Keratinocyte (primary cell): ENCODE data around the gene ELOVL7. TPM values are rescaled to one million over a fixed set of nuclear protein-coding genes. Genes with fewer than 3 reads are reported as not detected.
A peak's percentile ranks its signal among the peaks of the same experiment; 100 is the strongest.

Source experiments
- DNase-seq: peaks from one replicate; pipeline ENCODE4 v3.0.0-alpha.2; 2011; ENCODE audit warnings: low read depth, missing footprints, low spot score
- FAIRE-seq: peaks from 2 replicates; lab custom pipeline; 2011; peaks lifted over from hg19 to GRCh38; lab: Jason Lieb, UNC
- H2AFZ ChIP-seq: 2 replicates; pipeline ENCODE4 v1.6.0; 2012; ENCODE audit warnings: low read length, control low read depth, inconsistent platforms; ENCODE audit not compliant: control insufficient read depth
- H3K27ac ChIP-seq: 2 replicates; pipeline ENCODE4 v1.5.1; 2011; ENCODE audit warnings: low read length; ENCODE audit not compliant: control insufficient read depth, insufficient read depth
- H3K27me3 ChIP-seq: 3 replicates; pipeline ENCODE4 v1.6.0; 2011; ENCODE audit warnings: low read length; ENCODE audit not compliant: control insufficient read depth, insufficient read depth; ENCODE audit errors: extremely low read depth
- H3K36me3 ChIP-seq, 2 experiments: 2 replicates in 1 of 2; 3 replicates in 1 of 2; pipeline ENCODE4 v1.5.1; 2011; ENCODE audit warnings: low read length in 2 of 2, mild to moderate bottlenecking in 1 of 2; ENCODE audit not compliant: control insufficient read depth in 2 of 2, insufficient read depth in 2 of 2; ENCODE audit errors: extremely low read depth in 1 of 2
- H3K4me1 ChIP-seq: 3 replicates; pipeline ENCODE4 v1.5.1; 2011; ENCODE audit warnings: low read length; ENCODE audit not compliant: control insufficient read depth, insufficient read depth; ENCODE audit errors: extremely low read depth
- H3K4me2 ChIP-seq: 3 replicates; pipeline ENCODE4 v1.6.0; 2011; ENCODE audit warnings: low read depth, low read length; ENCODE audit not compliant: control insufficient read depth, insufficient read depth; ENCODE audit errors: extremely low read depth
- H3K4me3 ChIP-seq, 3 experiments: fragments of 200-600 bp in 1 of 3; sonication (generic) in 1 of 3; 2 replicates in 2 of 3; 3 replicates in 1 of 3; pipeline ENCODE4 v1.5.1; 2011 to 2016; ENCODE audit warnings: low read length in 3 of 3, mild to moderate bottlenecking in 3 of 3, control low read depth in 2 of 3, inconsistent platforms in 1 of 3, low read depth in 1 of 3, mixed read lengths in 1 of 3, mixed run types in 1 of 3, moderate library complexity in 1 of 3; ENCODE audit not compliant: control insufficient read depth in 2 of 3, insufficient read depth in 2 of 3; ENCODE audit errors: extremely low read depth in 1 of 3
- H3K79me2 ChIP-seq: 2 replicates; pipeline ENCODE4 v1.6.0; 2012; ENCODE audit warnings: low read length; ENCODE audit not compliant: control insufficient read depth, insufficient read depth
- H3K9ac ChIP-seq: 3 replicates; pipeline ENCODE4 v1.6.0; 2011; ENCODE audit warnings: low read length; ENCODE audit not compliant: control insufficient read depth, insufficient read depth; ENCODE audit errors: extremely low read depth
- H3K9me1 ChIP-seq: 3 replicates; pipeline ENCODE4 v1.6.0; 2011; ENCODE audit warnings: low read length; ENCODE audit not compliant: control insufficient read depth, insufficient read depth; ENCODE audit errors: extremely low read depth
- H3K9me3 ChIP-seq: 2 replicates; pipeline ENCODE4 v1.5.1; 2012; ENCODE audit warnings: low read depth, low read length; ENCODE audit not compliant: control insufficient read depth
- H4K20me1 ChIP-seq: 3 replicates; pipeline ENCODE4 v1.6.0; 2011; ENCODE audit warnings: low read length; ENCODE audit not compliant: control insufficient read depth, insufficient read depth; ENCODE audit errors: extremely low read depth
- EZH2 ChIP-seq: IDR thresholded peaks from one replicate; pipeline ENCODE4 v1.6.1; 2012; ENCODE audit warnings: inconsistent platforms, mild to moderate bottlenecking, low read length, moderate library complexity
- dilution Hi-C: fragments of 300-500 bp; cut with MboI; formaldehyde crosslinking; loops from one replicate; pipeline ENCODE4 v1.7.0; 2020; ENCODE audit warnings: low sequenced_read_pairs; ENCODE audit not compliant: extremely low pct_ligation_motif_present
- polyA plus RNA-seq, 5 experiments: library from polyadenylated mRNA; depleted of rRNA in 3 of 5; stranded (reverse) in 3 of 5; stranded (forward) in 1 of 5; unstranded in 1 of 5; fragments of >200 nt; gene quantifications; 1 replicate in 1 of 5; 2 replicates in 3 of 5; 3 replicates in 1 of 5; pipeline versions ENCODE4 v1.2.1 to v1.2.3, GENCODE V29; 2011 to 2012; ENCODE audit warnings: missing spikeins in 2 of 5, low read depth in 1 of 5, low replicate concordance in 1 of 5
- TF ChIP-seq, protein P1 (sequence below), 3 experiments: IDR thresholded peaks in 1 of 3; conservative IDR thresholded peaks in 1 of 3; optimal IDR thresholded peaks in 1 of 3; 2 replicates in 2 of 3; 3 replicates in 1 of 3; pipeline versions ENCODE3 to v1.5.1; 2011; ENCODE audit warnings: low read length in 3 of 3, mild to moderate bottlenecking in 3 of 3, moderate library complexity in 2 of 3, control low read depth in 1 of 3, inconsistent platforms in 1 of 3; ENCODE audit not compliant: insufficient read depth in 2 of 3; ENCODE audit errors: extremely low read depth in 1 of 3

ELOVL7 gene
- polyA plus RNA-seq, 1 donor (not counting 4 experiments of a cell fraction or from before 2014, with no cell fraction given), result 12.0 TPM

DNA sequence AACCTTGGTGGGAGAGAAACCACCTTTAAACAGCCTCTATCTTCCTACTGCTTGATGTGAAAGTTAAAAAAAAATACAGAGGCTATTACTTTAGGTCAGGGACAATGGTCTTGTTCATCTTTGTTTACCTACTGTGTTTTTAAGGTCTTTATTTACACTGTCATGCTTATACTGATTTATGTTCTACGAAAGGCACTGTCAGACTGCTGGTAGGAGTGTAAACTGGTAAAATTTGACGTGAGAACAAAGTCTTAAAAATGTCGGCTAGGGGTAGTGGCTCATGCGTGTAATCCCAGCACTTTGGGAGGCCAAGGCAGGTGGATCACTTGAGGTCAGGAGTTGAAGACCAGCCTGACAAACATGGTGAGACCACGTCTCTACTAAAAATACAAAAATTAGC is 42.1 kb upstream of the ELOVL7 start:
- Histone ChIP-seq H3K4me1 (no peaks in the 10 kb centered on the region), H3K9me1 (no peaks in the 10 kb centered on the region), H4K20me1 (no peaks in the 10 kb centered on the region), H2AFZ (no peak overlapping the region), H3K4me3 (no peak overlapping the region), H3K4me2 (no peak overlapping the region), H3K9ac (no peak overlapping the region), H3K27ac (no peak overlapping the region), H3K9me3 (no peaks in the 10 kb centered on the region), H3K36me3 (no peaks in the 10 kb centered on the region), H3K27me3 (no peaks in the 10 kb centered on the region), H3K79me2 (no peaks in the 10 kb centered on the region)
- TF ChIP-seq, protein P1, sequence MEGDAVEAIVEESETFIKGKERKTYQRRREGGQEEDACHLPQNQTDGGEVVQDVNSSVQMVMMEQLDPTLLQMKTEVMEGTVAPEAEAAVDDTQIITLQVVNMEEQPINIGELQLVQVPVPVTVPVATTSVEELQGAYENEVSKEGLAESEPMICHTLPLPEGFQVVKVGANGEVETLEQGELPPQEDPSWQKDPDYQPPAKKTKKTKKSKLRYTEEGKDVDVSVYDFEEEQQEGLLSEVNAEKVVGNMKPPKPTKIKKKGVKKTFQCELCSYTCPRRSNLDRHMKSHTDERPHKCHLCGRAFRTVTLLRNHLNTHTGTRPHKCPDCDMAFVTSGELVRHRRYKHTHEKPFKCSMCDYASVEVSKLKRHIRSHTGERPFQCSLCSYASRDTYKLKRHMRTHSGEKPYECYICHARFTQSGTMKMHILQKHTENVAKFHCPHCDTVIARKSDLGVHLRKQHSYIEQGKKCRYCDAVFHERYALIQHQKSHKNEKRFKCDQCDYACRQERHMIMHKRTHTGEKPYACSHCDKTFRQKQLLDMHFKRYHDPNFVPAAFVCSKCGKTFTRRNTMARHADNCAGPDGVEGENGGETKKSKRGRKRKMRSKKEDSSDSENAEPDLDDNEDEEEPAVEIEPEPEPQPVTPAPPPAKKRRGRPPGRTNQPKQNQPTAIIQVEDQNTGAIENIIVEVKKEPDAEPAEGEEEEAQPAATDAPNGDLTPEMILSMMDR (optimal IDR thresholded peaks at IDR 0.05 in 1 of 3, IDR thresholded peaks at IDR 0.05 in 1 of 3, conservative IDR thresholded peaks at IDR 0.05 in 1 of 3; ENCODE audit: extremely low read depth in 1 of 3, insufficient read depth in 2 of 3, low read length in 3 of 3), result no peak
- no peak for TF ChIP-seq EZH2
- dilution Hi-C loops, result no loop called here
- DNase-seq, result no peak
- no peak for FAIRE-seq

DNA sequence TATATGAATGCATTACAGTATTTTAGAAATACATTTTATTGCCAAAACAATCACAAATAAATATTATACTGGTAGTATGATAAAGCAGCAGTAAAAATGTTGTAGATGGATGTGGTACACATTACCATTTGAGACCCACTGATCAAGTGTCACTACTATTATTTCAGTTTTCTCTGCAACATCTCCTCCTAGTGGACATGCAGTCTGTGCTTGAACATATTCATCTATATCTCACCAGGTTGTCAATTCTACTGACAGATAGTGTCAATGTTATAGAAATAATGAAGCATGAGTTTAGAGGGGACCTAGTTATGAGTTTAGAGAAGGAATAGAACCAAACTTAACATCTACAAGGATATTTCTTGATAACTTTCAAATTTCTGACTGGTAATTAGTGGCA is 39.2 kb upstream of the ELOVL7 start:
- Histone ChIP-seq H4K20me1 (no peaks in the 10 kb centered on the region), H3K9me3 (no peaks in the 10 kb centered on the region), H3K27ac (no peak overlapping the region), H2AFZ (no peak overlapping the region), H3K36me3 (no peaks in the 10 kb centered on the region), H3K4me2 (no peak overlapping the region), H3K4me1 (no peaks in the 10 kb centered on the region), H3K9ac (no peak overlapping the region), H3K79me2 (no peaks in the 10 kb centered on the region), H3K9me1 (no peaks in the 10 kb centered on the region), H3K4me3 (no peak overlapping the region), H3K27me3 (no peaks in the 10 kb centered on the region)
- no peak for DNase-seq
- FAIRE-seq, result peak; percentile 32
- dilution Hi-C loops, result no loop called here
- TF ChIP-seq, protein P1 (optimal IDR thresholded peaks at IDR 0.05 in 1 of 3, IDR thresholded peaks at IDR 0.05 in 1 of 3, conservative IDR thresholded peaks at IDR 0.05 in 1 of 3; ENCODE audit: extremely low read depth in 1 of 3, insufficient read depth in 2 of 3, low read length in 3 of 3), result peak in 2 of 3 experiments; percentile 48 to 57
- TF ChIP-seq EZH2, result no peak
